Uterus (tissue), 2 donors: ENCODE results near the gene IAH1.

Experiments used
- CTCF ChIP-seq, 4 experiments: fragments of 200-600 bp in 2 of 4; fragments of 450-650 bp in 2 of 4; sonication (generic) in 2 of 4; IDR thresholded peaks; one replicate each; pipeline ENCODE4 v1.5.1; 2016 to 2019; ENCODE audit warnings: antibody characterized with exemption in 4 of 4, mild to moderate bottlenecking in 2 of 4, moderate library complexity in 1 of 4
- POLR2A ChIP-seq, 2 donors: fragments of 450-650 bp; IDR thresholded peaks; one replicate each; pipeline ENCODE4 v1.6.1; 2016; ENCODE audit warnings: antibody characterized with exemption in 2 of 2, mild to moderate bottlenecking in 1 of 2, moderate library complexity in 1 of 2

- TF ChIP-seq CTCF (IDR thresholded peaks at IDR 0.05) (no peak), POLR2A (IDR thresholded peaks at IDR 0.05) (no peak)
Observed at GRCh38 chr2:9492927-9493326, 18.6 kb downstream of the IAH1 start.
